Suprapubic skin (tissue), 4 donors: ENCODE measurements around the gene KCNMB2.

Experiments used
- CTCF ChIP-seq, 2 donors: fragments of 200-600 bp in 1 of 2; fragments of 450-650 bp in 1 of 2; sonication (generic) in 1 of 2; IDR thresholded peaks; one replicate each; pipeline ENCODE4 v1.5.1; 2016 to 2019; ENCODE audit warnings: antibody characterized with exemption in 2 of 2, mild to moderate bottlenecking in 1 of 2, moderate library complexity in 1 of 2
- EP300 ChIP-seq: sonication (generic); formaldehyde crosslinking; IDR thresholded peaks from one replicate; pipeline ENCODE4 v1.6.1; 2017; ENCODE audit warnings: antibody characterized with exemption
- POLR2A ChIP-seq, 2 donors: fragments of 450-650 bp; IDR thresholded peaks; one replicate each; pipeline ENCODE4 v1.6.1; 2017; ENCODE audit warnings: antibody characterized with exemption in 2 of 2, mild to moderate bottlenecking in 2 of 2, moderate library complexity in 2 of 2
- POLR2AphosphoS5 ChIP-seq, 3 donors: sonication (generic); formaldehyde crosslinking; IDR thresholded peaks; one replicate each; pipeline ENCODE4 v1.6.1; 2017; ENCODE audit warnings: antibody characterized with exemption in 3 of 3

- TF ChIP-seq CTCF (IDR thresholded peaks at IDR 0.05) (no peak), POLR2A (IDR thresholded peaks at IDR 0.05) (no peak), EP300 (no peak), POLR2AphosphoS5 (IDR thresholded peaks at IDR 0.05) (no peak)
These were observed 204.8 kb downstream of the KCNMB2 start for GRCh38 chr3:178741020-178741419.
